Tibial nerve (tissue), 4 donors: Measurements from ENCODE around the gene C11orf86. TPM values are rescaled to one million over a fixed set of nuclear protein-coding genes. Genes with fewer than 3 reads are reported as not detected.

Experiments
- DNase-seq, 2 donors: peaks; one replicate each; pipeline ENCODE4 v3.0.0-alpha.2; 2019; ENCODE audit warnings: low spot score in 2 of 2
- H3K27ac ChIP-seq, 4 donors: fragments of 200-600 bp; sonication (generic) in 3 of 4; one replicate each; pipeline ENCODE4 v1.5.1; 2017 to 2019; ENCODE audit warnings: mild to moderate bottlenecking in 1 of 4
- H3K27me3 ChIP-seq, 2 donors: fragments of 200-600 bp; sonication (generic) in 1 of 2; one replicate each; pipeline versions ENCODE4 v1.5.1 to v1.6.0; 2017 to 2019
- H3K36me3 ChIP-seq, 3 donors: fragments of 200-600 bp; sonication (generic); one replicate each; pipeline ENCODE4 v1.5.1; 2018 to 2019
- H3K4me1 ChIP-seq, 4 donors: fragments of 200-600 bp; sonication (generic) in 3 of 4; one replicate each; pipeline ENCODE4 v1.5.1; 2017 to 2019
- H3K4me3 ChIP-seq, 4 donors: fragments of 200-600 bp; sonication (generic) in 3 of 4; one replicate each; pipeline ENCODE4 v1.5.1; 2017 to 2019; ENCODE audit warnings: mild to moderate bottlenecking in 1 of 4, moderate library complexity in 1 of 4
- H3K9me3 ChIP-seq, 4 donors: fragments of 200-600 bp; sonication (generic) in 3 of 4; one replicate each; pipeline ENCODE4 v1.5.1; 2017 to 2019
- CTCF ChIP-seq, 5 experiments: fragments of 200-600 bp in 3 of 5; fragments of 450-650 bp in 2 of 5; sonication (generic) in 3 of 5; IDR thresholded peaks; one replicate each; pipeline ENCODE4 v1.5.1; 2016 to 2019; ENCODE audit warnings: antibody characterized with exemption in 5 of 5, mild to moderate bottlenecking in 3 of 5, moderate library complexity in 2 of 5
- EP300 ChIP-seq, 2 donors: sonication (generic); formaldehyde crosslinking; IDR thresholded peaks; one replicate each; pipeline ENCODE4 v1.6.1; 2017; ENCODE audit warnings: antibody characterized with exemption in 2 of 2, mild to moderate bottlenecking in 1 of 2
- POLR2A ChIP-seq, 2 donors: fragments of 450-650 bp; IDR thresholded peaks; one replicate each; pipeline ENCODE4 v1.6.1; 2017; ENCODE audit warnings: antibody characterized with exemption in 2 of 2, mild to moderate bottlenecking in 2 of 2, moderate library complexity in 2 of 2
- WGBS, 2 donors: methylation state at CpG; one replicate each; pipeline ENCODE4 v1.1.5; 2018; 5-methylcytosine and 5-hydroxymethylcytosine counted together
- total RNA-seq, 4 donors: library from RNA; depleted of rRNA; stranded (reverse); fragments of >200 nt; gene quantifications; one replicate each; pipeline ENCODE4 v1.1.0, GENCODE V29; 2016

The C11orf86 gene
- total RNA-seq, 4 donors from 2014 or later = not detected

GRCh38 chr11:67020949-67021348 is 45.8 kb downstream of the C11orf86 start:
- peaks cover 0 to 25% of the 10 kb centered on the region in 2 donors for H3K27me3 ChIP-seq
- TF ChIP-seq POLR2A (IDR thresholded peaks at IDR 0.05) (no peak), CTCF (IDR thresholded peaks at IDR 0.05) (no peak), EP300 (IDR thresholded peaks at IDR 0.05) (no peak)
- 84 to 88% methylated on average over 6 of the region's 6 CpGs for WGBS, 2 donors
- H3K4me3 ChIP-seq = no peak overlapping the region
- no peak for DNase-seq
- H3K4me1 ChIP-seq = peaks cover 0 to 23% (median 16%) of the 10 kb centered on the region in 4 donors
- H3K27ac ChIP-seq = no peak overlapping the region
- H3K36me3 ChIP-seq = no peaks in the 10 kb centered on the region
- no peaks in the 10 kb centered on the region for H3K9me3 ChIP-seq

- WGBS, 2 donors = 22 to 23% methylated on average over 19 of the region's 20 CpGs
- no peak for DNase-seq
- Histone ChIP-seq H3K27ac (peak overlapping the region in 1 of 4 donors; percentile 28), H3K27me3 (peaks cover 0 to 25% of the 10 kb centered on the region in 2 donors), H3K9me3 (no peaks in the 10 kb centered on the region), H3K4me3 (peak overlapping the region in 3 of 4 donors; percentile 22 to 54 (median 31)), H3K4me1 (peaks cover 0 to 23% (median 16%) of the 10 kb centered on the region in 4 donors), H3K36me3 (no peaks in the 10 kb centered on the region)
- TF ChIP-seq CTCF (IDR thresholded peaks at IDR 0.05) (no peak), EP300 (IDR thresholded peaks at IDR 0.05) (no peak), POLR2A (IDR thresholded peaks at IDR 0.05) (no peak)
Observed at GRCh38 chr11:67022341-67022933, 47.3 kb downstream of the C11orf86 start.

- DNase-seq = no peak
- no peaks in the 10 kb centered on the region for H3K9me3 ChIP-seq
- H3K36me3 ChIP-seq = no peaks in the 10 kb centered on the region
- H3K27me3 ChIP-seq = peaks cover 0 to 25% of the 10 kb centered on the region in 2 donors
- H3K27ac ChIP-seq = peak within 1 kb of the TSS in 1 of 4 donors; percentile 28
- WGBS, 2 donors = 1 to 2% methylated on average over 40 to 79 of the region's 118 CpGs
- H3K4me1 ChIP-seq = peaks cover 0 to 23% (median 16%) of the 10 kb centered on the region in 4 donors
- peak within 1 kb of the TSS; percentile 11 to 54 (median 33) for H3K4me3 ChIP-seq
- no peak for TF ChIP-seq CTCF (IDR thresholded peaks at IDR 0.05)
- TF ChIP-seq EP300 (IDR thresholded peaks at IDR 0.05) = no peak
- TF ChIP-seq POLR2A (IDR thresholded peaks at IDR 0.05) = no peak
Observed at GRCh38 chr11:67022961-67023956, 48.2 kb downstream of the C11orf86 start, which contains the start of gene SYT12. TSS of gene SYT12 (plus strand) at chr11:67023134. CDS start at chr11:67030145, 7,011 bp downstream.

GRCh38 chr11:67023957-67024353 is 48.9 kb downstream of the C11orf86 start:
- Histone ChIP-seq H3K27ac (no peak overlapping the region), H3K4me3 (peak overlapping the region in 1 of 4 donors; percentile 54), H3K9me3 (no peaks in the 10 kb centered on the region), H3K36me3 (no peaks in the 10 kb centered on the region), H3K27me3 (peaks cover 0 to 25% of the 10 kb centered on the region in 2 donors), H3K4me1 (peaks cover 0 to 23% (median 16%) of the 10 kb centered on the region in 4 donors)
- 27 to 61% methylated on average over 4 to 5 of the region's 6 CpGs for WGBS, 2 donors
- DNase-seq = no peak
- no peak for TF ChIP-seq EP300 (IDR thresholded peaks at IDR 0.05)
- no peak for TF ChIP-seq CTCF (IDR thresholded peaks at IDR 0.05)
- TF ChIP-seq POLR2A (IDR thresholded peaks at IDR 0.05) = no peak
